Thoracic aorta (tissue), 2 donors: ENCODE measurements around the gene ARMC7. TPM values are rescaled to one million over a fixed set of nuclear protein-coding genes. Genes with fewer than 3 reads are reported as not detected.

Experiments
- ATAC-seq: fragments of 150-250 bp; one replicate; pipeline ENCODE4 v1.8.0; 2017; ENCODE audit warnings: low read depth; ENCODE audit not compliant: insufficient number of reproducible peaks, low FRiP score
- DNase-seq: peaks from one replicate; pipeline ENCODE4 v3.0.0-alpha.2; 2020; ENCODE audit warnings: low spot score
- H3K27ac ChIP-seq, 2 donors: fragments of 200-600 bp; sonication (generic); 1 replicate in 1 of 2; 2 replicates in 1 of 2; pipeline ENCODE4 v1.5.1; 2016; ENCODE audit warnings: mild to moderate bottlenecking in 2 of 2, moderate library complexity in 2 of 2
- H3K27me3 ChIP-seq: fragments of 200-600 bp; sonication (generic); replicated peaks from 2 replicates; pipeline ENCODE4 v1.6.0; 2016; ENCODE audit warnings: mild to moderate bottlenecking; ENCODE audit not compliant: insufficient read depth
- H3K36me3 ChIP-seq: fragments of 200-600 bp; sonication (generic); one replicate; pipeline ENCODE4 v1.5.1; 2016
- H3K4me1 ChIP-seq, 2 donors: fragments of 200-600 bp; sonication (generic); 1 replicate in 1 of 2; 2 replicates in 1 of 2; pipeline versions ENCODE4 v1.5.1 to v1.6.0; 2016; ENCODE audit warnings: low read depth in 2 of 2, mild to moderate bottlenecking in 1 of 2; ENCODE audit not compliant: control insufficient read depth in 1 of 2
- H3K4me3 ChIP-seq: fragments of 200-600 bp; sonication (generic); 2 replicates; pipeline ENCODE4 v1.5.1; 2016; ENCODE audit warnings: mild to moderate bottlenecking
- H3K9me3 ChIP-seq: fragments of 200-600 bp; sonication (generic); 2 replicates; pipeline ENCODE4 v1.5.1; 2016
- total RNA-seq, 2 donors: library from RNA; depleted of rRNA; stranded (reverse); fragments of >200 nt; gene quantifications; one replicate each; pipeline versions ENCODE4 v1.1.0 to v1.2.3, GENCODE V29; 2016
- TF ChIP-seq, protein P1 (sequence below): fragments of 200-600 bp; sonication (generic); IDR thresholded peaks from one replicate; pipeline ENCODE4 v1.5.1; 2019; ENCODE audit warnings: antibody characterized with exemption

Gene ARMC7
- total RNA-seq, 2 donors from 2014 or later, result 6.1 to 7.6 TPM

DNA sequence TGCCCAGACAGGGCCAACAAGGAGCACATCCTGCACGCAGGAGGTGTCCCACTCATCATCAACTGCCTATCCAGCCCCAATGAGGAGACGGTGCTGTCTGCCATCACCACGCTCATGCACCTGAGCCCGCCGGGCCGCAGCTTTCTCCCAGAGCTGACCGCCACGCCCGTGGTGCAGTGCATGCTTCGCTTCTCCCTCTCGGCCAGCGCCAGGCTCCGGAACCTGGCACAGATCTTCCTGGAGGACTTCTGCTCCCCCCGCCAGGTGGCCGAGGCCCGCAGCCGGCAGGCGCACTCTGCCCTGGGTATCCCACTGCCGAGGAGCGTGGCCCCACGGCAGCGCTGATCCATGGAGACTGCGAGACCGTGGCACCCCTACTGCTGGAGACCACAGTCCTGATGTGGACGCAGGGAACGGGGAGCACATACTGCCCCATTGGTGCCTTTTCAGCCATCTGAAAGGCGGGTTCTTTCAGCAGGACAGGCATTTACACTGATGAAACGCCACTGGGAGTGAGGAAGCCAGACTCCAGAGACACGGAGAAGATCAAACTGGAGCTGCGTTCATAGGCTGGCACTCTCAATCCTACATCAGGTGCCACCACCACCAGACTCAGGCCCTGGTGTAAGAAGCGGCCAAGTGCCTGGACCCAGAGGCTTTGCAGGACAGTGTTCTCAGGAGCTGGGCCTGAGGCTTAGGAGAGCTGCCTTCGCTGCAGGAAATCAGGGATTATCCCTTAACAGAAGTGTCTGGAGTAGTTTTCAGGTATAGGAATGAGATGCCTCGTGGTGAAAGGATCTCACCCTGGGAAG lies 19.1 kb downstream of the ARMC7 start:
- no peaks in the 10 kb centered on the region for H3K9me3 ChIP-seq
- peaks cover 2% of the 10 kb centered on the region for H3K36me3 ChIP-seq
- no peak overlapping the region for H3K4me3 ChIP-seq
- ATAC-seq (no peak), DNase-seq (no peak)
- peaks cover 3 to 11% of the 10 kb centered on the region in 2 donors for H3K4me1 ChIP-seq
- no peaks in the 10 kb centered on the region for H3K27me3 ChIP-seq
- TF ChIP-seq, protein P1, sequence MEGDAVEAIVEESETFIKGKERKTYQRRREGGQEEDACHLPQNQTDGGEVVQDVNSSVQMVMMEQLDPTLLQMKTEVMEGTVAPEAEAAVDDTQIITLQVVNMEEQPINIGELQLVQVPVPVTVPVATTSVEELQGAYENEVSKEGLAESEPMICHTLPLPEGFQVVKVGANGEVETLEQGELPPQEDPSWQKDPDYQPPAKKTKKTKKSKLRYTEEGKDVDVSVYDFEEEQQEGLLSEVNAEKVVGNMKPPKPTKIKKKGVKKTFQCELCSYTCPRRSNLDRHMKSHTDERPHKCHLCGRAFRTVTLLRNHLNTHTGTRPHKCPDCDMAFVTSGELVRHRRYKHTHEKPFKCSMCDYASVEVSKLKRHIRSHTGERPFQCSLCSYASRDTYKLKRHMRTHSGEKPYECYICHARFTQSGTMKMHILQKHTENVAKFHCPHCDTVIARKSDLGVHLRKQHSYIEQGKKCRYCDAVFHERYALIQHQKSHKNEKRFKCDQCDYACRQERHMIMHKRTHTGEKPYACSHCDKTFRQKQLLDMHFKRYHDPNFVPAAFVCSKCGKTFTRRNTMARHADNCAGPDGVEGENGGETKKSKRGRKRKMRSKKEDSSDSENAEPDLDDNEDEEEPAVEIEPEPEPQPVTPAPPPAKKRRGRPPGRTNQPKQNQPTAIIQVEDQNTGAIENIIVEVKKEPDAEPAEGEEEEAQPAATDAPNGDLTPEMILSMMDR, result no peak
- no peak overlapping the region for H3K27ac ChIP-seq

DNA sequence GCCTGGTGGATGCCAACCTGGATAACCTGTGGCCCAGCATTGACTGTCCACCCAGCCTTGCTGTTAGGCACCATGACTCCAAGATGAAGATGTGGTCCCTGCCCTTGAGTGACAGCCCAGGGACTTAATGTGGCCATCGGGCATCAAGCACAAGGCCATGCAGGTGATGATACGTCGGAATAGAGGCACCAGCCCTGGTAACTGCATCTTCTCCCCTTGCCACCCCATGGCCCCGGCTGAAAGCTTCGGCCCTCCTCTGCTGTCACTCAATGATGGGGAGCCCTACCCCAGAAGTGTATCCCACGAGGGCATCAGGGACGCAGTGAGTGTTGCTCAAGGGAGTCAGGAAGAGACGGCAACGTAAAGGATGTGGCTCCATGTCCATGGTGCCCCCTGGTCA lies 19.8 kb downstream of the ARMC7 start:
- TF ChIP-seq, protein P1, result no peak
- Histone ChIP-seq H3K36me3 (peaks cover 2% of the 10 kb centered on the region), H3K4me3 (no peak overlapping the region), H3K27ac (no peak overlapping the region), H3K9me3 (no peaks in the 10 kb centered on the region), H3K4me1 (peaks cover 3 to 11% of the 10 kb centered on the region in 2 donors), H3K27me3 (no peaks in the 10 kb centered on the region)
- no peak for ATAC-seq
- DNase-seq, result no peak

DNA sequence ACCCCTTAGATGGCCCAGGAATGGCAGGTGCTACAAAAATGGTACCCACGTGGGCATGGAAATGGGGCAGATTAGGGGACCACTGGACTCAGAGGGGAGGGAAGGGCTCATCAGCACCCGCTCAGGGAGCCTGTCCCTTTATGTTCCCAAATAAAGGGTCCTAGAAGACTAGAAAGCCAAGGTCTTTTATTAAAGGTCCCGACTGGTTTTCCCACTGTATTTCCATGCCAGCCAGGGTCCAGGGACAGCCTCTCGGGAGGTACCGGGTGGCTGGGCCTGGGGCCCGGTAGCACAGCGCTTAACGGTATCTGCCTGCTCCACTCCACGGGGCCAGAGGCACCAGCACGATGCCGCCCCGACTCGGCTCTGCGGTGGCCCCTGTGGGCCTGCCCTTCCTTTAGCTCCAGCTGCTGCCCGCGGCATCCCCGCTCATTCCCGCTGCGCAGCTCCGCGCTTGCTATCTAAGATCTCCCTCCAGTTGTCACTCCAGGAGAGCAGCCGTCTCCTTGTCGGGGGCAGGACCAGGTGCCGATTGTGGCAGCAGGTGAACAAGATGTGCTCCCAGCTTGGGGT lies 20.4 kb downstream of the ARMC7 start:
- DNase-seq (no peak), ATAC-seq (no peak)
- H3K27ac ChIP-seq, result peak overlapping the region in 1 of 2 donors; percentile 89
- H3K4me3 ChIP-seq, result peak overlapping the region; percentile 98
- TF ChIP-seq, protein P1, result no peak
- H3K27me3 ChIP-seq, result no peaks in the 10 kb centered on the region
- peaks cover 2% of the 10 kb centered on the region for H3K36me3 ChIP-seq
- H3K9me3 ChIP-seq, result no peaks in the 10 kb centered on the region
- peaks cover 3 to 11% of the 10 kb centered on the region in 2 donors for H3K4me1 ChIP-seq

DNA sequence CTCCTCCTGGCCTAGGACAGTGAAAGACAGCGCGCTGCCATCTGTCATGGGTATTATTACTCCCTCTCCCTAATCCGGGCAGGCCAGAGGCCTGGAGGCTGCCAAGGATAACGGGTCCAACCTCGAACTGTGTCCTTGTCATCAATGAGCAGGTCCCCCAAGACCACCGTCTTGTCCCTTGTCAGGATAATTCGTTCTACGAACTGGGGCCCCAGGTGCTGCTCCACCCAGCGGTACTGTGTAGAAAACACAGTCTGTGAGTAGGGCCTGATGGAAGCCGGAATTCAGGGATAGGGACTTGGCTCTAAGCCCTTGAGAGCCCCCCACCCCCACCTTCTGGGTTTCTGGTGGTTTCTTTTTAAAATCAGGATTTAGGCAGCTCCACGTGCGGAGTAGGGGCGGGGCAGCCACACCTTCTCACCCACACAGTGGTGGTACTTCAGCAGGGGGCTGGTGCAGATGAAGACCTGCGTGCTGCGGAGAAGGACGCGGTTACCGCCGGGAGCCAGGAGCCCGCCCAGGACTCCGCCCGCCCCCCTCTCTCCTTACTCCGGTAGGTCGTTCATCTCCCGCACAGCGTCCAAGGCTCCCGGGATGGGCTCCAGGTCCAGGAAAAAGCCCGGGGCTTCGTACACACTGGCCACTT lies 21.0 kb downstream of the ARMC7 start:
- Histone ChIP-seq H3K4me3 (peak overlapping the region; percentile 98), H3K36me3 (peaks cover 2% of the 10 kb centered on the region), H3K9me3 (no peaks in the 10 kb centered on the region), H3K27ac (peak overlapping the region; percentile 89), H3K27me3 (no peaks in the 10 kb centered on the region), H3K4me1 (peaks cover 3 to 11% of the 10 kb centered on the region in 2 donors)
- TF ChIP-seq, protein P1, result peak; percentile 16
- DNase-seq (no peak), ATAC-seq (peak; percentile 8)
